Measurements from ENCODE around the gene TACR1.

Gene TACR1

DNA sequence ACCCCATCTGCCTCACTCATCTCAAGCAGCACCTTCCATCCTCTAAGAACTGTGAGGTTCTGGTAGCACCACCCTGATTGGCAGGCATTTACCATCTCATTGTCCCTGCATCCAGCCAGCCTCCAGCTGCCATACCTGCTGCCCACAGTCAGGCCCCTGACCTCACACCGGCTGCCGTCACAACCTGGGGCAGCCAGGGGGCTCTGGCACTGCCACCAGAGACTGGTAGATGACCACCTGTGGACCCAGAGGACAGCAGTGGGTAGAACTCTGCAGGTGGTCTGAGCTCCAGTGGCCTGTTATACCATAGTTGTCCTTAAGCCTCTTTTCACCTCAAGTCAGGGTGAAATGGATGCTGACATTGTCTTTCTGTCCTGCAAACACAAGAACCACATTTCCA is 171.4 kb downstream of the TACR1 start:
- Histone ChIP-seq H3K36me3 (ENCODE audit: control insufficient read depth in 2 of 2, insufficient read depth in 1 of 2, low read length in 2 of 2) (no peaks in the 10 kb centered on the region), H3K4me3 (ENCODE audit: low read depth, low read length) (no peak overlapping the region), H3K27ac (ENCODE audit: extremely low read depth, low read depth, low read length) (no peak overlapping the region), H3K9me3 (ENCODE audit: control insufficient read depth, insufficient read depth, low read depth, low read length) (no peaks in the 10 kb centered on the region), H3K4me1 (ENCODE audit: control insufficient read depth, insufficient read depth, low read length) (no peaks in the 10 kb centered on the region)
- ChIA-PET POLR2A (no interaction called here), CTCF (no interaction called here)
- TF ChIP-seq ZNF138 (tag by site-specific recombination; IDR thresholded peaks at IDR 0.05; ENCODE audit: borderline replicate concordance) (no peak), ZNF76 (tag by site-specific recombination; IDR thresholded peaks at IDR 0.05; ENCODE audit: borderline replicate concordance, low read depth) (no peak), ZNF23 (tag by site-specific recombination; IDR thresholded peaks at IDR 0.05; ENCODE audit: borderline replicate concordance) (no peak), PRDM1 (tag by site-specific recombination; IDR thresholded peaks at IDR 0.05) (no peak), ZNF837 (tag by site-specific recombination; IDR thresholded peaks at IDR 0.05) (no peak), CTCF (tag by site-specific recombination; IDR thresholded peaks at IDR 0.05) (no peak), ZNF155 (tag by site-specific recombination; IDR thresholded peaks at IDR 0.05) (no peak), ZNF623 (tag by site-specific recombination; IDR thresholded peaks at IDR 0.05) (no peak), KLF17 (tag by site-specific recombination; IDR thresholded peaks at IDR 0.05) (no peak), ZNF184 (tag by site-specific recombination; IDR thresholded peaks at IDR 0.05) (no peak), HOXA7 (CRISPR knock-in tag; IDR thresholded peaks at IDR 0.05; ENCODE audit: borderline replicate concordance) (no peak), ZNF571 (tag by site-specific recombination; IDR thresholded peaks at IDR 0.05) (no peak), ZNF121 (tag by site-specific recombination; IDR thresholded peaks at IDR 0.05) (no peak)
- TF ChIP-seq, protein P1, sequence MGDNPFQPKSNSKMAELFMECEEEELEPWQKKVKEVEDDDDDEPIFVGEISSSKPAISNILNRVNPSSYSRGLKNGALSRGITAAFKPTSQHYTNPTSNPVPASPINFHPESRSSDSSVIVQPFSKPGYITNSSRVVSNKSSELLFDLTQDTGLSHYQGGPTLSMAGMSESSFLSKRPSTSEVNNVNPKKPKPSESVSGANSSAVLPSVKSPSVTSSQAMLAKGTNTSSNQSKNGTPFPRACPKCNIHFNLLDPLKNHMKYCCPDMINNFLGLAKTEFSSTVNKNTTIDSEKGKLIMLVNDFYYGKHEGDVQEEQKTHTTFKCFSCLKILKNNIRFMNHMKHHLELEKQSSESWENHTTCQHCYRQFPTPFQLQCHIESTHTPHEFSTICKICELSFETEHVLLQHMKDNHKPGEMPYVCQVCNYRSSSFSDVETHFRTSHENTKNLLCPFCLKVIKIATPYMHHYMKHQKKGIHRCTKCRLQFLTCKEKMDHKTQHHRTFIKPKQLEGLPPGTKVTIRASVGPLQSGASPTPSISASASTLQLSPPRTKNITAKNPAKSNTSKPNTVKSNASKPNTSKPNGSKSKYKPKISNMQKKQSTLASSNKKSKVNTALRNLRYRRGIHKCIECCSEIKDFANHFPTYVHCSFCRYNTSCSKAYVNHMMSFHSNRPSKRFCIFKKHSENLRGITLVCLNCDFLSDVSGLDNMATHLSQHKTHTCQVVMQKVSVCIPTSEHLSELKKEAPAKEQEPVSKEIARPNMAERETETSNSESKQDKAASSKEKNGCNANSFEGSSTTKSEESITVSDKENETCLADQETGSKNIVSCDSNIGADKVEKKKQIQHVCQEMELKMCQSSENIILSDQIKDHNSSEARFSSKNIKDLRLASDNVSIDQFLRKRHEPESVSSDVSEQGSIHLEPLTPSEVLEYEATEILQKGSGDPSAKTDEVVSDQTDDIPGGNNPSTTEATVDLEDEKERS (tag by site-specific recombination; IDR thresholded peaks at IDR 0.05): no peak

GRCh38 chr2:75025633-75026380 is 173.5 kb downstream of the TACR1 start:
- Histone ChIP-seq H3K36me3 (ENCODE audit: control insufficient read depth in 2 of 2, insufficient read depth in 1 of 2, low read length in 2 of 2) (no peaks in the 10 kb centered on the region), H3K9me3 (ENCODE audit: control insufficient read depth, insufficient read depth, low read depth, low read length) (no peaks in the 10 kb centered on the region), H3K4me3 (ENCODE audit: low read depth, low read length) (no peak overlapping the region), H3K4me1 (ENCODE audit: control insufficient read depth, insufficient read depth, low read length) (no peaks in the 10 kb centered on the region), H3K27ac (ENCODE audit: extremely low read depth, low read depth, low read length) (no peak overlapping the region)
- POLR2A ChIA-PET: no interaction called here
- CTCF ChIA-PET: interaction anchor here (1.2 kb wide), 1 partner anchor 29 kb away, joined by 3 read pairs; no protein-coding TSS in a partner anchor
- no peak for TF ChIP-seq ZNF354C (tag by site-specific recombination; IDR thresholded peaks at IDR 0.05; ENCODE audit: borderline replicate concordance, low read depth)
- no peak for TF ChIP-seq ZNF19 (tag by site-specific recombination; IDR thresholded peaks at IDR 0.05; ENCODE audit: low read depth)
- TF ChIP-seq SP3 (tag by site-specific recombination; IDR thresholded peaks at IDR 0.05): no peak
- TF ChIP-seq, protein P2, sequence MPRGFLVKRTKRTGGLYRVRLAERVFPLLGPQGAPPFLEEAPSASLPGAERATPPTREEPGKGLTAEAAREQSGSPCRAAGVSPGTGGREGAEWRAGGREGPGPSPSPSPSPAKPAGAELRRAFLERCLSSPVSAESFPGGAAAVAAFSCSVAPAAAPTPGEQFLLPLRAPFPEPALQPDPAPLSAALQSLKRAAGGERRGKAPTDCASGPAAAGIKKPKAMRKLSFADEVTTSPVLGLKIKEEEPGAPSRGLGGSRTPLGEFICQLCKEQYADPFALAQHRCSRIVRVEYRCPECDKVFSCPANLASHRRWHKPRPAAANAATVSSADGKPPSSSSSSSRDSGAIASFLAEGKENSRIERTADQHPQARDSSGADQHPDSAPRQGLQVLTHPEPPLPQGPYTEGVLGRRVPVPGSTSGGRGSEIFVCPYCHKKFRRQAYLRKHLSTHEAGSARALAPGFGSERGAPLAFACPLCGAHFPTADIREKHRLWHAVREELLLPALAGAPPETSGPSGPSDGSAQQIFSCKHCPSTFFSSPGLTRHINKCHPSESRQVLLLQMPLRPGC (tag by site-specific recombination; IDR thresholded peaks at IDR 0.05): no peak
- no peak for TF ChIP-seq ZNF792 (tag by site-specific recombination; IDR thresholded peaks at IDR 0.05)
- TF ChIP-seq ZNF621 (tag by site-specific recombination; IDR thresholded peaks at IDR 0.05): no peak
- no peak for TF ChIP-seq ZBTB21 (tag by site-specific recombination; IDR thresholded peaks at IDR 0.05)
- no peak for TF ChIP-seq ZNF146 (tag by site-specific recombination; IDR thresholded peaks at IDR 0.05)
- TF ChIP-seq ZNF560 (tag by site-specific recombination; IDR thresholded peaks at IDR 0.05; ENCODE audit: borderline replicate concordance): no peak
- TF ChIP-seq ZNF501 (tag by site-specific recombination; IDR thresholded peaks at IDR 0.05): no peak
- TF ChIP-seq ZNF169 (tag by site-specific recombination; IDR thresholded peaks at IDR 0.05): no peak

Data from HEK293 (cell line).